Activated gamma-delta T cell treated with Interleukin-2 at 50 U/mL for 16 hours (primary cell): Measurements from ENCODE around the gene PPP1R26.
"Not testable (repeated sequence)": the region's sequence is repeated elsewhere in the genome, so short reads cannot be mapped to it uniquely, and the experiment has no call there.

Experiments used
- DNase-seq: peaks from one replicate; pipeline ENCODE4 v3.0.0-alpha.2; 2020

Gene PPP1R26

DNA sequence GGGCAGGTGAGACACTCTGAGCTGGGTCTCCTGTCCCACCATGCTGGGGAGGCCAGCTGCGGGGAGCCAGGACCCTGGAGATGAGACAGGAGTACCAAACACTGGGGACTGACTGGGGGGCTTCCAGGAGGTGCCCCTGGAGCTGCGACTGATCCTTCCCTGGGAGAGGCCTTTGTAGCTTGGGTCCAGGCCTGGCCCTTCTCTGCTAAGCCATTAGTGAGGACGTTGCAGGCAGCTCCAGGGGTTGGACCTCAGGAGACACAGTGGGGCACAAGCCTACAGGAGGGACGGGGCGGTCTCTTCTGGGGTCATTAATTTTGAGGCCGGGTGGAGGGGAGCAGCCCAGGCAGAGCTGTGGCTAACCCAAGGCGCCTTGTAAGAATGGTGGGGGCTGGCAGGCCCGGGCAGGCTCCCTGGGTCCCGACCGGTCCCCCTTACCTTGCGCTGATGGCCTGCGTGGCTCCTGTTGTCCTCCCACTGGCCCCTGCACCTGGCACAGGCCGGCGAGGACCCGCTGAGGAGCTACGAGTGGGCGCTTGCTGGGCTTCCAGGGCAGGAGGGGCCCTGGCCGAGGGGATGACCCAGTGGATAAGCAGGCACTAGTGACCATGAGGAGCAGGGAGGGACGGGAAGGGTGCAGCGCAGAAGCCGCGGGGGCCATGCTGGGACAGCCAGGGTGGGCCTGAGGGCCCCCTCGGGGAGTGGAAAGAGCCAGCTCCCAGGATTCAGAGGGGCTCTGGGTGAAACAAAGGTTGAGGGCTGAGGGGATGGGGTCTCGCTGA is 26.0 kb downstream of the PPP1R26 start:
- no peak for DNase-seq

DNA sequence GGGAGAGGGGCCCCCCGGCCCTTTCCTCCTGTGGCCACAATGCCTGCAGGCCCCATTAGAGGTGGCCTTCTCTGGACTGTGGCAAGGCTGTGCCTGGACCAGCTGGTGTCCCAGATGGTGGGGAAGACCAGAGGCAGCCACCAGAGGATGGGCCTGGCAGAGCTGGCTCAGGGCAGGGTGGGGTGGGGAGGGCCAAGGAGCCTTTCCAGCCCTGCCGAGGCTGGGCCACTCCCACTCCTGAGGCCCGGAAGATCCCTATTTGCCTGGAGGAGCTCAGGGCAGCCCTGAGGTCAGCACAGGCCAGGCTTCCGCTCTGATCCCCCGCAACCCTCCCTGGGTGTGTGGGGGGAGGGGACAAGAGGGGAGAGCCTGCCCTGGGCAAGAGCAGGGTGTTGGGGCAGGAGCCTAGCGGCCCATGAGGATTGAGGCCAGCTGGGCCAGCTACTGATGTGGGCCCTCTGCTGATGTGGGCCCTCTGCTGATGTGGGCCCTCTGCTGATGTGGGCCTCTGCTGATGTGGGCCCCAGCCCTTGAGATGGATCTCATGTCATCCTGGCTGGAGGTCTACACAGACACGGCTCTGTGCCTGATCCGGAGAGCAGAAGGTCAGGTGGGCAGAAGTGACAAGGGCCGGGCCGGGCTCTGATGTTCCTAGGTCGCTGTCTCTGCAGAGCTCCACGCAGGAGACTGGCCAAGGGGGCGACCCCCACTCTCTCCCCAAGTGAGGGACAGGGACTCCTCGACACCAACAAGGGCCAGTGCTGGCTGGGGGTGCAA is 26.9 kb downstream of the PPP1R26 start:
- DNase-seq, result no peak

DNA sequence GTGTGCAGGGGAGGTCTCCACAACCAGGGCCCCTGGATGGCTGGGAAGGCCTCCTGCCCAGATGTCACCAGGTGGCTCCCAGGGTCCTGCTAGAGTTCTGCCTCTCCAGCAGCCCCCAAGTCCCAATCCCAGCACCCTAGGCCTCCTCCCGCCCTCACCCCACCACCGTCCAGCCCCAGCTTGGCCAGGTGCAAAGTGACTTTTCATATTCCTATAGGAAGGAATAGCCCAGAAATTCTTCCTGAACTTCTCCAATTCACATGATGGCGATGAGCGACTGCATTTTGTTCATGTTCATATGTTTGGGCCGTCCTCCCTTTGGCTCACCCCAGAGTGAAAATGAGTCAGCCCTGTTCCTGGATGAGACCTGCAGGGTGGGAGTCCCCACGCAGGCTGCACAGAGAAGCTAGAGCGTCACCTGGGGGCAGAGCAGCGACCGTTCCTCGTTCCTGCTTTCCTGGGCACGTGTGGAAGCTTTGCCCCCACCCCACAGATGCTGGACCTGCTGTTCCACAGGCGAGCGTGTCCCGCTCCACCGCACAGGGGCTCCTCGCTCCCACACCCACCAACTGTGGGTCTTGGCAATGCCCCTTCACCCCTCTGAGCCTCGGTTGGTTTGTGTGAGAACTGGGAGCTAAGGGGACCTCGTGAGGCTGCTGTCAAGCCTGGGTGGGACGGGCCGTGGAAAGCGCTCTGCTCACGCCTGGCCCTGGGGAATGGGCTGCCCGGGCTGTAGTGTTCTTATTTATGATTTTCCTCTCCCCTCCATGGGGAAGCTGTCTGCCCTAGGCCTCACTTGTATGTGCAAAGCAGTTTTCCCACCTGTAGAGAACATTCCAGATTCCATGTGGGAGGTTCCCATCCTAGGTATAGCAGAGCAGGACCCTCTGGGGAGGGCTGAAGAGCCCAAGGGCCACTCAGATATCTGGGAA is 27.8 kb downstream of the PPP1R26 start:
- no peak for DNase-seq

DNA sequence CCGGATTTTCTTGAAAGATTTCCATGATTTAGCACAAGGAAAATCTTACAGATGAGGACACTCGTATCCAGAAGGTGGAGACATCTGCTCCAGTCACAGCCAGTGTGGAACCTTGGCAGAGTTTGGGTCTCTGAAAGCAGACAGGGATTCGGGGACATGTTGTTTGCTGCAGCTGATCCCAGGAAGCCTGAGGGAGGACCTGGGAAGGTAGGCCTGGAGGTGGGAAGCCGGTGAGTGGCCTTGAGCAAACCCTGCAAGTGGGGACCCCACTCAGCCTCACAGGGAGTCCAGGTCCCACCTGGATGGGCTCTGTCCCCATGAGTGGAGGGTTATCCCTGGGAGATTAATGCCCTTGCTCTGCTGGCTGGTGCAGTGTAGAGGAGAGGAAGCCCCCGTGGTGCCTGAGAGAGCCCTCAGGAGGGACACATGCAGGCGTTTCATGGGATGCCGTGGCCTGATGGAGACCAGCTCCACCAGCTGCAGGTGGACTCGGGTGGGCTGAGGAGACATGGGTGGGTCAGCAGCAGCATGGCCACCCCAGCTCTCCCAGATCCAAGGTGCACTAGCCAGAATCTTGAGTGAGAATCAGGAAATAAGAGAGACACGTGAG is 28.7 kb downstream of the PPP1R26 start:
- DNase-seq, result no peak

DNA sequence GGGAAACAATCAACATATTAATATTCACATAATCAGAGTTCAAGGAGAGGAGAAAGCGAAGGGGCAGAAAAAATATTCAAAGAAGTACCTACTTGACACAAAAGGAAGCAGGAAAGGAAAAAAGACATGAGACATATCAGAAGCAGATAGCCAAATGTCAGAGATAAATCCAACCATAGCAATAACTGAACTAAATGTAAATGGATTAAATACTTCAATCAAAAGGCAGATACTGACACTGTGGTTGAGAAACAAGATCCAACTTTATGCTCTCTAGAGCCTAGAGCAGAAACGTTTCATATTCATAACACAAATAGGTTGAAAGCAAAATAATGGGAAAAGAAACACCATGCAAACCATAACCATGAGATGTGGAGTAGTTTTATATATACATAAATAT is 29.9 kb downstream of the PPP1R26 start:
- DNase-seq, result no peak

DNA sequence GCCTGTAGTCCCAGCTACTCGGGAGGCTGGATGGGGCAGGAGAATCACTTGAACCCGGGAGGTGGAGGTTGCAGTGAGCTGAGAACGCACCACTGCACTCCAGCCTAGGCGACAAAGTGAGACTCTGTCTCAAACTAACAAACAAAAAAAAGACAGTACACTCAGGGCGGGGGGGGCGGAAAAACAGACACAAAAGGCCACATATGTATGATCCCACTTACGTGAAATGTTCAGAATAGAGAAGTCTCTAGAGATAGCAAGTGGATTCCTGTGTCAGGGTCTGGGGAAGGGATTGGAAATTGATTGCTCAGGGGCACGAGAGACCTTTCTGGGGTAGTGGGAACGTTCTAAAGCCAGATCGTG is 32.6 kb downstream of the PPP1R26 start:
- no peak for DNase-seq

DNA sequence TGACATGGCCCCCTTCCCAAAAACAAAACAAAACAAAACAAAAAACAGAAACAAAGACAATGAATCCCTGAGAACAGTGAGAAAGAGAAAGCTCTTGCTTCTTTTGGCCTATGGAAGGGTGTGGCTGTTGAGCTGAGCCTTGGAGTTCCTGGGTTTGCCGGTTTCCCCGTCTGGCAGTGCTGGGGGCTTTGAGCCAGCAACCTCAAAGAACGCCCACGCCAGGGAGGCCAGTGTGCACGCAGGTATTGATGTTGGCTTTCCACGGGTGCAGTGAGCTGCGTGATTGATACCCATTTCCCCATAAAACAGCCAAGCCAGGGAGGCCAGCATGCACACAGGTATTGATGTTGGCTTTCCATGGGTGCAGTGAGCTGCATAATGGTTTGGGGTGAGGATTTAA is 33.3 kb downstream of the PPP1R26 start:
- DNase-seq, result no peak

DNA sequence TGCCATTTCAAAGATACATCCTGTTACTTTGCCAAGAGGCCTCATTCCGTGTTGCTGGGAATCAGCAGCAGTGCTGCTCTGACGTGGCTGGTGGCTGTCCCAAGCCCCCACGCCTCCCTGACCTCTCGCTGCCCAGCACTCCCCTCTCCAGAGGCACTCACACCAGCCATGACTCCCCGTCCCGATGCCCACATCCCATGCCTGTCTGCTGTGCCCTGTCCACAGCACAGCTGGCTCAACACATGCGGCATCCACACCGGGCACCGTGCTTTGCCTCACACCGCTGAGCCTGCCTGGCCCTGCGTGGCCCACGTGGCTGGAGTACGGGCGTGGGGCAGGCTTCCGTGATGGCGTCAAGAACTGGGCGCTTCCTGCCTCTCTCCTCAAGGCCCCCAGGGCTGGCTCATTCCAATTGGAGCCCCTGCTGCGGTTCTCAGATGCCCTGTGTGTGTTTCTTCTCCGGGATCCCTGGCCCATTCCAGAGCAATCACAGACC is 33.8 kb downstream of the PPP1R26 start:
- DNase-seq, result no peak

DNA sequence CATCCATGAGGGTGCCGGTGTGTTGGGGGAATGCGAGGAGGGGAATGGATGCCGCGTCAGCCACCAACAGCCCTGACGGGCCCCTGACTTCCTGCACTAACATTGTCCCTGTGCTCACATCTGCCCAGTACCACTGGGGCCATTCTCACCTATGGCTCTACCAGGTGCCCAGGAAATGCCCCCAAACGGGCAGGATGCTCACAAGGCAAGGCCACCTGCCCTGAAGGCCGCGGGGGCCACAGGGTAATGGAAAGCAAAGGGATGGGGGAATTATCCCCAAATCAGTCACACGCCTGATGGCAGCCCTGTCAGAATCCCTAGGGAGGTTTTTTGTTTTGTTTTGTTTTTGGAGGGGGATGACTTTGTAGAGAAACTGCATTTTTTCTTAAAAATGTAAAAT is 34.3 kb downstream of the PPP1R26 start:
- not testable (repeated sequence) for DNase-seq

DNA sequence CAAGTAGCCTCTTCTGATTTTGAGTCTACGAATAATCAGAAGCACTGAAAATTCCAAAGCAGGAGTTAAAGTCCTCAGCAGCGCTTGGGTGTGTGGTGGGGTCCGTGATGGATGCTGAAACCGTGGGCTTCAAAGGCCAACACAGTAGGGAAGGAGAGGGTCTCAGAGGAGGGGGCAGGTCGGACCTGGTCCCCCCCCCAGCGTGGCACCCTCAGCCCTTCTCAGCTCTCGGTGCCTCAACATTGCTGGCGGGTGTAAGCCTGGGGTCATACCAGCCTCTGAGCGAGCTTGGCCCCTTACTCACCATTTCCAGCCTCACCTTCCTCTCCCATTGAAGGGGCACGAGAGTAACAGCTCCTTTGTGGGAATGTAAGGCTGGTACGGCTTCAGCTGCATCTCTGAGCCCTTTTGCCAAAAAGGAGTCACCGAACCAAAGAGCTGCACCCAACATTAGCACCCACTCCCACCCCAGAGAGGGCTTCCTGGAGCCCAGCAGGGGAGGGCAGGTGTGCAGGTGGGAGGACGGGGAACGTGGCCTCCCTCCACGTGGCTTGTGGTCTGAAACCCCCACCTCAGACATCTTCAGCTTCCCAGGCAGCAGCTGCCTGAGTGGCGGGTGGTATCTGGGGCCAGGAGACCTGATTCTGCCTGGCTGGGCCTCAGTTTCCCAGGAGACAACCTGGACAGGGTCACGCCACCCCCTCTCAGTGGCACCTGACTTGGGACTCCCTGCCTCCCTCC is 34.9 kb downstream of the PPP1R26 start:
- no peak for DNase-seq

DNA sequence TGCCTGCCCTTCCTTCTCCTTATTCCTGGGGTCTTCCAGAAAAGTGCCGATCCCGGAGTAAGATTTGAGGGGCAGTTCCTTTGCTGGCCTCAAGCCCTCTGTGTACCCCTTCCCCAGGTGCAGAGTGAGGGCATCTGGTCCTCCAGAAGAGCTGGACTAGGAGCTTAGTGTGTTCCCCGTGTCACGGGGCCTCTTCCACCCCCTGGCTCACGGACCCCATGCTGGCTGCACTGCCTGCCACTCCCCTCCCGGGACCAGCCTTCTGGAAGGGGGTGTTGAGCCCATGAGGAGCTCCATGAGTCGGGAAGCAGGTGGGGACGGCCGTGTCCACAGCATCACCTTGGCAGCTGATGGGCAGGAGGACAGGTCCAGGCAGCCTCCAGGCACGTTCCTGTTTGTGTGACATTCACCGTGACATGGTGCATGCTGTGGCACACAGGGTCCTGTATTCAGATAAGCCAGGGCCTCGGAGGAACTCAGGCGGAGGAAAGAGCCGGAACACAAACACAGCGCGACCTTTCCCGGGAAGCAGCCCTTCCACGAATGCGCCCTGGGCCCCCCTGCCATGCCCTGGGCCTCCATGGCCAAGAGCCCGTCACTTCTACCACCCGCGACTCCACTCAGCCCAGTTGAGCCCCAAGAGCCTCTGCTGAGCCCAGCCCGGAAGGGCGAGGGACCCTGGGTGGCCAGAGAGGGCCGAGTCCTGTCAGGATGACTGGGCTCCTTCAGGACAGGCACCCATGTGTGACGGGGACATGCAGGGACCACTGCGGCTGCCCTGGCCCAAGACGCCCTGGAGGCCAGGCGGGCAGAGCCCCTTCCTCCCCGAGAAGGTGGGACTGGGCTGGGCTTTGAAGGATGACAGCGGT is 35.7 kb downstream of the PPP1R26 start:
- no peak for DNase-seq

DNA sequence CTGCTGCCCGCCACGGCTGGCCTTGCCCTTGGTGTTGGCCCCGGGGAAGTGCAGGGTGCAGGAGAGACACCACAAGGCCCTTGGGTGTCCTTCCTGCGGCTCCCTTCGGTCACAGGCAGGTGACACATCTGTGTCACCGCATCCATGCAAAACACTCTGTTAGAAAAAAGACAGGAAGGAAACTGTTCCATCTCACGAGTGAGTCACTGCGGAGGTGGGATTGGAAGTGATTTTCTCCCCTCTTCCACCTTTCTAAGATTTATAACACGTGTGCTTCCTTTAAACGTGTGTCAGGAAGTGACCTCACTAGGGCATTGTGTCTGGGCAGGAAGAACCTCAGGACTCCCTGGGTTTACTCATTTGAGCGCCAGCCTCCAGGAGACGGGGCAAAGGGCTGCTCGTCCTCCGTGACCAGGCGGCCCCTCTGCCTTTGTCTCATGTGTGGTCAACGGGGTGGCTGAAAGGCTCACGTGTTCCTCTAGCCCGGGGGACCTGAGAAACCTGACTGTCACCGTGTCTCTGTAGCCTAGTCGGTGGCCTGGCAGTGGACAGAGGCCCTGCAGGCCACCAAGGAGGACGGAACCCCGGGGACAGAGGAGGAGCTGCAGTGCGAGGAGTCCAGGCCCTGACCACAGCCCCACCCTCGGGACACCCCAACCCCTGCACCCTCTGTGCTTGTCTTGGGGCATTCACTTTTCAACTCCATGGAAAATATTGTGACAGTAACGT is 36.7 kb downstream of the PPP1R26 start:
- DNase-seq, result no peak

DNA sequence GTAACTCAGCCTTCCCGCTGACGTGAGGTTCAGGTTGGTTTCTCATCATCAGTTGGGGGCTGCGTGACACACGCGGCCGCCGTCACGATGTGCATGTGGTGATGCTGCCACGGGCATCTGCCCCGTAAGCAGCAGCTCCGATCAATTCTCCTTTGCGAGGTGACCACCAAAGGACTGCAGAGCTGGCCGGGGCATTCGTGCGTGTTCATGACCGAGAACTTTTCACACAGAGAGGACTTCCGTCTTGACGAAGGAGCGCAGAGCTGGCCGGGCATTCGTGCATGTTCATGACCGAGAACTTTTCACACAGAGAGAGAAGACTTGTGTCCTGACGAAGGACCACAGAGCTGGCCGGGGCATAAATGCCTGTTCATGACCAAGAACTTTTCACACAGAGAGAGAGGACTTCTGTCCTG is 37.8 kb downstream of the PPP1R26 start:
- no peak for DNase-seq

DNA sequence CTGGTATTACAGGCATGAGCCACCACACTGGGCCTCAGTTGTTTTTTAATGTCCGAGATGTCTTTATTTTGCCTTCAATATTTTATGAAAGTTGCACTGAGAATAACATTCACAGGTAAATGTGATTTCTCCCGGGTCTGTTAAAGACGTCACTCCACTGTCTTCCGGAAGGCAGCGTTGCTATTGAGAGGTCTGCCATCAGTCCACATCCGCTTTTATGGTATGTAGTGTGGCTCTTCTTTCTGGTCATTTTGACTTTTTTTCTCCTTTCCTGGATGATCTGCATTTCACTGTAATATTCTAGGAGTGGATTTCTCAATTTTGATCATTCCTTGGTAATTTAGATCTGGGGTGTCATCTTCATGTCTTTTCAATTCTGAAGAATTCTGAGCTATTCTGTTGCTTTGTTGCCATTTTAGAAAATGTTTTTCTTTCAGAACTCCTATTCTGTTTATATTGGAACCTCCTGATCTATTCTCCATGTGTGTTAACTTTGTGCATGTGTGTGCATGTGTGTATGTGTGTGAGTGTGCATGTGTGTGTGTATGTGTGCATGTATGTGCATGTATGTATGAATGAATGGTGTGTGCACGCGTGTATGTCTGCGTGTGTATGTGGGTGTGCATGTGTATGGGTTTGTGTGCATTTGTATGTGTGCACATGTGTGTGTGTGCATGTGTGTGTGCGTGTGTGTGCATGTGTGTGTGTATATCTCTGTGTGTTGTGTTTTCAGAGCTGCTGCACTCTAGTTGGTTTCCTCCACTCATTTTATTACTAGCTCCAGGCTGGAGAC is 39.8 kb downstream of the PPP1R26 start:
- no peak for DNase-seq

DNA sequence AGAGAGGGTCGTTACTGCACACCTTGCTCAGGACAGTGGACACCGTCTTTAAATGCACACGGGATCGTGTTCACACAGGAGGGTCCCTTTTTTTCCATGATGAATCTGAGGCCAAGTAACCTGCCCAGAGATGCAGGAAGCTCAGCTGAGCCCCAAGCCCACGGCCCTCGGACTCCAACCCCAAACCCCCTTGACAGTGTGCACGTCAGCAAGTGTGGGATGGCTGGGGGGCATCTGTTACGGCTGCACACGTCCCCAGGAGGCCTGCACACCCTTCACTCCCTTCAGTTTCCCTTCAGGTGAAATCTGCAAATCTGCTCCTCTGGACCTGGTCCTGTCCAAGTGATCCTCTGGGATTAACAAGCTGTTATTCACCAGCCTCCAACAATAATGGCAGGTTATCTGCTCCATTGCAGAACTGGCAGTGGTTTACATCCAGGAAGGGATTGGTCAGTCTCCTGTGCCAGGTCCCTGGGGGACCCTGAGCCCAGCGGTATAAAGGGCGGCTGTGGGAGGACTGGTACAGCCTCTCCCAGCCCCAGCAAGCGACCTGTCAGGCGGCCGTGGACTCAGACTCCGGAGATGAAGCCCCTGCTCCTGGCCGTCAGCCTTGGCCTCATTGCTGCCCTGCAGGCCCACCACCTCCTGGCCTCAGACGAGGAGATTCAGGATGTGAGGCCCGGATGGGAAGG is 41.5 kb downstream of the PPP1R26 start, which contains the start of gene LCN1:
Gene LCN1, plus strand, starts transcription at position 525 of the 692 bp plus-strand sequence. Its CDS starts 58 bp downstream, at position 583.
- no peak for DNase-seq

DNA sequence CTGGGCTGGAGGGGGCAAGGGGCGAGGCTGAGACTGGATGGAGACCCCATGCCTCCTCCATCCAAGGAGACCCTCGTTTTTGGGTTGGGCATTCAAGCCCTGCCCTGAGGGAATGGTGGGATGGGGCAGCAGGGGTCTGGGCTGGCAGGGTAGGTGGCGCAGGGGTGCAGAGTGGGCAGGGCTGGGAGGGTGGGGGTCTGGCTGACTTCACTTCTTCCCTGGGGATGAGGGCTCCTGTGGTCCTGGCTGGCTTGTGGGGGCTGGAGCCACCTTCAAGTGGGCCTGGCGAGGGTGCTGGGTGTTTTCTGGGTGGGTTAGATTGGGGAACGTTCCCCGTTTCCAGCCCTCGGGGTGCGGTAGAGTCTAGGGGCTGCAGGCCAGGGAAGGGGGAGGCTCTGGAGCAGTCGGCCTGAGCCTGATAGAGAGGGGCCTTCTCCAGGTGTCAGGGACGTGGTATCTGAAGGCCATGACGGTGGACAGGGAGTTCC is 42.1 kb downstream of the PPP1R26 start:
- DNase-seq, result no peak

DNA sequence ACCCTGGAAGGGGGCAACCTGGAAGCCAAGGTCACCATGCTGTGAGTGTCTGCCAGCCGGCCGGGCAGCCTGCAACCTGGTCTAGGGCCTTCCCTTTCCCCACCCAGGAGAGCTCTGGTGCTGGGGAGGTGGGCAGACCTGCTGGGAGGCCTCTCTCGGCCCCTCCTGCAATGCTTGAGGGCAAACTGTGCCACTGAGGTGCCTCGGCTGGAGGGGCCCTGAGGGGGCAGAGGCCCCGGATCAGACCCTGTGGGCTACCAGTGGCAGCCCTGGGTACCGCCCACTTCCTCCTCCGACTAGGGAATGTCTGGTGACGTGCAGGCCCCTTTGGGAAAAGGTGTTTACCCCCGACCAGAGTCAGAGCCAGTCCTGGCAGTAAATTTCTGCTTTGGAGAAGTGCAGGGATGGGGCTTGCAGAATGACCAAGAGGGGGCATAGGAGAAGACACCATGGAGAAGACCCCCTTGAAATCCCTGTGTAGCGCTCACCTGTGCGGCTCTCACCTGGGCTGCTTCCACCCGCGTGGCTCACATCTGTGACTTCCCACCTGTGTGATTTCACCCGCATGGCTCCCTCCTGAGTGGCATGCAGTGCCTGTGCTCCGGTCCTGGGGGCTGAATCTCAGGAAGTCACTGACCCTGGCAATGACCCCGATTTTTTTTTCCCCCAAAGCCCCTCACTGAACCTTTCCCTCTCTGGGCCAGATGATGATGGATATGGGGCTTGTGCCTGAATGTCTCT is 42.7 kb downstream of the PPP1R26 start:
- no peak for DNase-seq

DNA sequence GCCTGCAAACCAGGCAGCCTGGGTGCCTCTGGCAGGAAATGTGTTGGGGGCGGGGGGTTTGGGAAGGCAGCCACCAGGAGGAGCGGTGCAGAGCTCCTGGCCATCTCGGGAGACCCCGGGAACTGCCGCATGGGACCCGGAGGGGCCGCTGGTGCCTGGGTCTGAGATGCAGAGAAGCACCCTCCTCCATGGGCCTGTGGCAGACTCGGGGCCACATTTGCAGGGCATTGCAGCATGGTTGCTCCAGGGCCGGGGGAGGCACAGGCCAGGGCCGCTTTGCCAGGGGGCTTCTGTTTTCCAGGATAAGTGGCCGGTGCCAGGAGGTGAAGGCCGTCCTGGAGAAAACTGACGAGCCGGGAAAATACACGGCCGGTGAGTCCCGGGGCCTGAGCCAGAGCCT is 43.3 kb downstream of the PPP1R26 start:
- DNase-seq, result no peak
